ENCODE measurements around the gene ZBTB44.

Gene ZBTB44

DNA sequence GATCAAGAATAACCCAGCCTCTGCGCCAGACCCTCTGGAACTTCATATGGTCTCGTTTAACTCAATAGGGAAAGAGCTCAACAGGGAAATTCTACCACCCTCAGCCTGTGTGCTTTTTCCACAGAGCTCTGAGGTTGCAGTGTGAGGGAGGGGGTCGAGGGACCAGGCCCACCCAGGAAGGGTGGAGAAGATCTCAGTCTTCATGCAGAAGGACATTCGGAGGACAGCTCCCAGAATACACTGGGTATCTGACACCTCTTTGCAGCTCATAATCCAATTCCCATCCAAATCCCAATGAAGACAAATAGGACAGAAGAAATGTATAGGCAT lies 98.5 kb downstream of the ZBTB44 start:
- no peaks in the 10 kb centered on the region for H3K79me2 ChIP-seq (ENCODE audit: control insufficient read depth, insufficient read depth, low read length)
- H2BK120ac ChIP-seq (ENCODE audit: low read depth, low read length) = no peak overlapping the region
- H3K23ac ChIP-seq (ENCODE audit: low read length) = no peak overlapping the region
- no peak overlapping the region for H2BK5ac ChIP-seq (ENCODE audit: low read length)
- H3K4me2 ChIP-seq (ENCODE audit: low read length) = no peak overlapping the region
- H2AK5ac ChIP-seq (ENCODE audit: low read length) = no peak overlapping the region
- DNase-seq = no peak
- no peak overlapping the region for H3K18ac ChIP-seq (ENCODE audit: low read length)
- H3K79me1 ChIP-seq (ENCODE audit: low read length) = no peaks in the 10 kb centered on the region
- H3K9ac ChIP-seq (ENCODE audit: low read length) = no peak overlapping the region
- H3K4me1 ChIP-seq (ENCODE audit: control insufficient read depth, low read depth, low read length) = no peaks in the 10 kb centered on the region
- H3K27ac ChIP-seq (ENCODE audit: low read depth, low read length) = no peak overlapping the region
- H3K36me3 ChIP-seq (ENCODE audit: control insufficient read depth, insufficient read depth, low read length) = no peaks in the 10 kb centered on the region
- H4K5ac ChIP-seq (ENCODE audit: low read length) = no peak overlapping the region
- no peak overlapping the region for H4K8ac ChIP-seq (ENCODE audit: low read depth, low read length)
- no CpG with 5 or more reads among the region's 4 CpGs for WGBS (ENCODE audit: extremely low coverage, insufficient coverage, low lambda C conversion rate)
- no peak overlapping the region for H2BK15ac ChIP-seq (replicated peaks; ENCODE audit: low read depth)
- H3K56ac ChIP-seq (ENCODE audit: low read length) = no peak overlapping the region
- no peaks in the 10 kb centered on the region for H3K27me3 ChIP-seq (ENCODE audit: insufficient read depth, low read length, poor library complexity)
- H3K4ac ChIP-seq (ENCODE audit: low read depth, low read length) = no peak overlapping the region
- no peak overlapping the region for H3K4me3 ChIP-seq (ENCODE audit: low read length)

DNA sequence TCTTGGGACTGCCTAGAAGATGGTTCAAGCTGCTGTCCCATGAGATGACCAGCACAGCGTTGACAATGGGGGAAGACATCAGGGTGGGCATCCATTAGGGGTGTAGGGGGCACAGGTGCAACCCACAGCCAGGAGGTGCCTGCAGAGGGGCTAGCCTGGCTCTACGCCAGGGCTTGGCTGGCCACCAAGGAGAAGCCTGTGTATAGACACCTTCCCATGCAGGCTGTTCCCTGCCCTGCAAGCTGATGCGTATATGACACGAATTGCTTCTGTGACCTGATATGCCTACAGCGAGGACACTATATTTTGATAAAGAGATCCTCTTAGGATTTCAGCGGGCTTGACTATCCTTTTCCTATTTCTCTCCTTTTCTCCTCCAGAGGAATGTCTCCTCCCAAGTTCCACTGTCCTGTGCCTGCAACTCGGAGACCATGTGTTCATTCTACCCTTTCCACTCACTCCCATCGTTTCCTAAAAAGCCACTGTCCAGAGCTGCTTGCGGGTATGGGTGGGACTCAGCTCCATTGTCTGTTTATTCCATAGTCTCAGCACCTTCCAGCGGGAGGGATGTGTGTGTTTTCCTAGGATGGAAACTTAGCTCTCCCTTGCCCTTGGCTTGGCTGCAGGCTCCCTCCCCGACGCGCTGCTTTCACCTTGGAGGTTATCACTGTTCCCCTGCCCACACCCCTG lies 99.0 kb downstream of the ZBTB44 start:
- H2AK5ac ChIP-seq (ENCODE audit: low read length) = no peak overlapping the region
- no CpG with 5 or more reads among the region's 13 CpGs for WGBS (ENCODE audit: extremely low coverage, insufficient coverage, low lambda C conversion rate)
- no peak overlapping the region for H3K18ac ChIP-seq (ENCODE audit: low read length)

DNA sequence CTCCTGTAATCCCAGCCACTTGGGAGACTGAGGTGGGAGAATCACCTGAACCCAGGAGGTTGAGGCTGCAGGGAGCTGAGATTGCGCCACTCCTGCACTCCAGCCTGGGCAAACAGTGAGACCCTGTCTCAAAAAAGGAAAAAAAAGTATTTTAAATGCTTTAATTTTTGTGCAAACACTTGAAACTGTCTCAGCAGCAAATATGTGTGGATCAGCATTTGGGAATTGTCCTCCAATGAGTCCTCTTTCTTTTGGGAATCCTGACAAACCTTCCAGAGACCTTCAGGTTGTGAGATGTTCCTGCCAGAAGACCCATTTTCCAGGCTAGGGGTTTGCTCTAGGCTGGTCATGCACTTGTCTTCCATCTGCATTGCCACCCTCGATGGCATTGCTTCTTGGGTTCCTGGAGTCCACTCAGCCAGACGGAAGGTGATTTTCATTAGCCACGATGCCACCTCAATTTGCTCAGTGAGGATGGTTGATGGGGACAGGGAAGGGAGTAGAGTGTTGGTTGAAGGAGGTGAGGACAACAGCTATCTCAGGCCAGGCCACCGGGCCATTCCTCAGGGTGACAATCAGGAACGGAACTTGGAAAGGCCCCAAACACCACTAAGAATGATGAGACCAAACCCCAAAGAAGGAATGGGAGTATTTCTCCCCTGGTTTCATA lies 99.7 kb downstream of the ZBTB44 start:
- Histone ChIP-seq H3K79me2 (ENCODE audit: control insufficient read depth, insufficient read depth, low read length) (no peaks in the 10 kb centered on the region), H3K9ac (ENCODE audit: low read length) (no peak overlapping the region), H3K79me1 (ENCODE audit: low read length) (no peaks in the 10 kb centered on the region), H3K18ac (ENCODE audit: low read length) (no peak overlapping the region), H3K36me3 (ENCODE audit: control insufficient read depth, insufficient read depth, low read length) (no peaks in the 10 kb centered on the region), H3K4me3 (ENCODE audit: low read length) (no peak overlapping the region), H2AK5ac (ENCODE audit: low read length) (no peak overlapping the region), H2BK5ac (ENCODE audit: low read length) (no peak overlapping the region), H3K27me3 (ENCODE audit: insufficient read depth, low read length, poor library complexity) (no peaks in the 10 kb centered on the region), H3K4me2 (ENCODE audit: low read length) (no peak overlapping the region), H3K27ac (ENCODE audit: low read depth, low read length) (no peak overlapping the region), H3K56ac (ENCODE audit: low read length) (no peak overlapping the region), H2BK15ac (replicated peaks; ENCODE audit: low read depth) (no peak overlapping the region), H4K8ac (ENCODE audit: low read depth, low read length) (no peak overlapping the region), H2BK120ac (ENCODE audit: low read depth, low read length) (no peak overlapping the region), H3K4me1 (ENCODE audit: control insufficient read depth, low read depth, low read length) (no peaks in the 10 kb centered on the region), H3K23ac (ENCODE audit: low read length) (no peak overlapping the region), H4K5ac (ENCODE audit: low read length) (no peak overlapping the region), H3K4ac (ENCODE audit: low read depth, low read length) (no peak overlapping the region)
- no CpG with 5 or more reads among the region's 6 CpGs for WGBS (ENCODE audit: extremely low coverage, insufficient coverage, low lambda C conversion rate)
- no peak for DNase-seq

More for the DNA sequence above, 99.0 kb downstream of the ZBTB44 start:
- Histone ChIP-seq H3K79me2 (ENCODE audit: control insufficient read depth, insufficient read depth, low read length) (no peaks in the 10 kb centered on the region), H4K5ac (ENCODE audit: low read length) (no peak overlapping the region), H2BK15ac (replicated peaks; ENCODE audit: low read depth) (no peak overlapping the region), H3K4ac (ENCODE audit: low read depth, low read length) (no peak overlapping the region), H3K9ac (ENCODE audit: low read length) (no peak overlapping the region), H2BK5ac (ENCODE audit: low read length) (no peak overlapping the region), H3K4me2 (ENCODE audit: low read length) (no peak overlapping the region), H3K4me1 (ENCODE audit: control insufficient read depth, low read depth, low read length) (no peaks in the 10 kb centered on the region), H3K56ac (ENCODE audit: low read length) (no peak overlapping the region), H3K27ac (ENCODE audit: low read depth, low read length) (no peak overlapping the region), H3K36me3 (ENCODE audit: control insufficient read depth, insufficient read depth, low read length) (no peaks in the 10 kb centered on the region), H4K8ac (ENCODE audit: low read depth, low read length) (no peak overlapping the region), H2BK120ac (ENCODE audit: low read depth, low read length) (no peak overlapping the region), H3K79me1 (ENCODE audit: low read length) (no peaks in the 10 kb centered on the region), H3K4me3 (ENCODE audit: low read length) (no peak overlapping the region), H3K23ac (ENCODE audit: low read length) (no peak overlapping the region), H3K27me3 (ENCODE audit: insufficient read depth, low read length, poor library complexity) (no peaks in the 10 kb centered on the region)
- no peak for DNase-seq

DNA sequence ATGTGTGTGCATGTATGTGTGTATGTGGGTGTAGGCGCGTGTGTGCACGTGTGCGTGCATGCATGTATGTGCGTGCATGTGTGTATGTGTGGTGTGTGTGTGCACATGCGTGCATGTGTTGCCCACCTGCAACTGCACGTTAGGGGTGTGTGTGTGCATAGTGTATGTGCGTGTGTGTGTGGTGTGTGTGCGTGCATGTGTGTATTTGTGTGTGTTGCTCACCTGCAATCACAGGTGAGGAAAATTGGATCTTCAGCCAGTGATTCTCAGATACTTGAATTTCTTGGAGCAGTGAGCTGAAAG lies 100.8 kb downstream of the ZBTB44 start:
- H3K9ac ChIP-seq (ENCODE audit: low read length) = no peak overlapping the region
- H3K18ac ChIP-seq (ENCODE audit: low read length) = no peak overlapping the region
- H3K4me1 ChIP-seq (ENCODE audit: control insufficient read depth, low read depth, low read length) = no peaks in the 10 kb centered on the region
- no peaks in the 10 kb centered on the region for H3K79me1 ChIP-seq (ENCODE audit: low read length)
- no peak overlapping the region for H2BK120ac ChIP-seq (ENCODE audit: low read depth, low read length)
- no peak overlapping the region for H4K5ac ChIP-seq (ENCODE audit: low read length)
- no CpG with 5 or more reads among the region's 9 CpGs for WGBS (ENCODE audit: extremely low coverage, insufficient coverage, low lambda C conversion rate)
- peak overlapping the region; percentile 84 for H3K23ac ChIP-seq (ENCODE audit: low read length)
- H3K56ac ChIP-seq (ENCODE audit: low read length) = no peak overlapping the region
- H2AK5ac ChIP-seq (ENCODE audit: low read length) = no peak overlapping the region
- H3K79me2 ChIP-seq (ENCODE audit: control insufficient read depth, insufficient read depth, low read length) = no peaks in the 10 kb centered on the region
- no peak overlapping the region for H2BK5ac ChIP-seq (ENCODE audit: low read length)
- H2BK15ac ChIP-seq (replicated peaks; ENCODE audit: low read depth) = no peak overlapping the region
- no peak overlapping the region for H3K4ac ChIP-seq (ENCODE audit: low read depth, low read length)
- H3K27ac ChIP-seq (ENCODE audit: low read depth, low read length) = no peak overlapping the region
- H3K36me3 ChIP-seq (ENCODE audit: control insufficient read depth, insufficient read depth, low read length) = no peaks in the 10 kb centered on the region
- no peak for DNase-seq
- H3K4me3 ChIP-seq (ENCODE audit: low read length) = no peak overlapping the region
- H3K27me3 ChIP-seq (ENCODE audit: insufficient read depth, low read length, poor library complexity) = no peaks in the 10 kb centered on the region
- no peak overlapping the region for H3K4me2 ChIP-seq (ENCODE audit: low read length)
- H4K8ac ChIP-seq (ENCODE audit: low read depth, low read length) = no peak overlapping the region

DNA sequence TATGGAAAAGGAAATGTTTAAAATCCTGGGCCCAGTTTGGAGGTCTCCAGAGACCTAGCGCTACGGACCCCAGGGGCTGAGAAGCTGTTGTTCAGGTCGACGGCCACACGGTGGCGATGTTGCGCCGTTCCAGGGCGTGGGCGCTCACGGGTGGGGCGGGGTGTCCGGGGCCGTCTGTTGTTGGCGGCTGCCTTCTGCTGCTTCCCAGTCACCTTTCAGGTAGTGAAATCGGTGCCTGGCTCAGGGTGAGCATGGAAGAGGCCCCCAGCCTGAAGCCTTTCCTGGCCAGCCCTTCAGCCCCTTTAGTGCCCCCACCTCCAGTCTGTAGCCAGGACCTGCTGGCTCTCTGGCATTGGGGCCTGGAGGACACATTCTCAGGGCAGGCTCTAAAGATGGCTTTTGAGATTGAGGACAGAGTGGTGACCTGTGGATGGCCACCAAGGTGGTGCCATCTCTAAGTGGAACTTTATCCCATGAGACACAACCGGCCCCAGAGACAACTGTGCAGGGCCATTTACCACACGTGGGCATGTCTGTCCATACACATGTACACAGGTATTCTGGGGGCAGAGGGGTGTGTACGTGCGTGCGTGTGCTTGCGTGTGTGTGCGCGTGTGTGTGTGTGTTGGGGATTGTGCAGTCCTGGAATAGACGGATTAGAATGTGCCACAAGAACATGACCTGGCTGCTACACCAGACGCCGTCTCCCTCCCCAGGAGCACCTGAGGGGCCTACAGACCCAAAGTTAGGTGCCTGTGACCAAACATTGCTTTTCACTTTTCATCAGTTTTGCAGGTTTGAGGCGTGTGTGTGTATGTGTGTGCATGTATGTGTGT lies 101.4 kb downstream of the ZBTB44 start:
- Histone ChIP-seq H3K79me2 (ENCODE audit: control insufficient read depth, insufficient read depth, low read length) (no peaks in the 10 kb centered on the region), H3K18ac (ENCODE audit: low read length) (no peak overlapping the region), H2BK5ac (ENCODE audit: low read length) (no peak overlapping the region), H2AK5ac (ENCODE audit: low read length) (no peak overlapping the region), H3K23ac (ENCODE audit: low read length) (peak overlapping the region; percentile 84), H3K36me3 (ENCODE audit: control insufficient read depth, insufficient read depth, low read length) (no peaks in the 10 kb centered on the region), H4K5ac (ENCODE audit: low read length) (no peak overlapping the region), H3K4me3 (ENCODE audit: low read length) (no peak overlapping the region), H3K4me1 (ENCODE audit: control insufficient read depth, low read depth, low read length) (no peaks in the 10 kb centered on the region), H3K79me1 (ENCODE audit: low read length) (no peaks in the 10 kb centered on the region), H3K27ac (ENCODE audit: low read depth, low read length) (no peak overlapping the region), H2BK120ac (ENCODE audit: low read depth, low read length) (no peak overlapping the region), H2BK15ac (replicated peaks; ENCODE audit: low read depth) (no peak overlapping the region), H3K9ac (ENCODE audit: low read length) (no peak overlapping the region), H3K4me2 (ENCODE audit: low read length) (no peak overlapping the region), H4K8ac (ENCODE audit: low read depth, low read length) (no peak overlapping the region), H3K27me3 (ENCODE audit: insufficient read depth, low read length, poor library complexity) (no peaks in the 10 kb centered on the region), H3K4ac (ENCODE audit: low read depth, low read length) (no peak overlapping the region), H3K56ac (ENCODE audit: low read length) (peak overlapping the region; percentile 58)
- DNase-seq = peak; percentile 59
- WGBS (ENCODE audit: extremely low coverage, insufficient coverage, low lambda C conversion rate) = no CpG with 5 or more reads among the region's 28 CpGs
